Kidney (tissue), 14 donors: ENCODE results near the gene CARD19. TPM values are rescaled to one million over a fixed set of nuclear protein-coding genes. Genes with fewer than 3 reads are reported as not detected.

Experiments
- DNase-seq, 5 donors: peaks; one replicate each; pipeline ENCODE4 v3.0.0-alpha.2; 2013 to 2020
- FAIRE-seq: peaks from 2 replicates; lab custom pipeline; 2012; peaks lifted over from hg19 to GRCh38; lab: Jason Lieb, UNC
- H3K27ac ChIP-seq, 2 donors: one replicate each; pipeline ENCODE4 v1.7.0; 2013; ENCODE audit warnings: low read depth in 2 of 2, low read length in 2 of 2, inconsistent platforms in 1 of 2
- H3K27me3 ChIP-seq: one replicate; pipeline ENCODE4 v1.7.1; 2013; ENCODE audit warnings: low read length, inconsistent platforms; ENCODE audit not compliant: control insufficient read depth, insufficient read depth
- H3K36me3 ChIP-seq, 3 donors: one replicate each; pipeline versions ENCODE4 v1.7.0 to v1.7.1; 2013; ENCODE audit warnings: low read length in 3 of 3, control low read depth in 1 of 3, inconsistent platforms in 1 of 3; ENCODE audit not compliant: insufficient read depth in 3 of 3, control insufficient read depth in 2 of 3
- H3K4me1 ChIP-seq, 3 donors: one replicate each; pipeline versions ENCODE4 v1.7.0 to v1.7.1; 2013; ENCODE audit warnings: low read length in 3 of 3, inconsistent platforms in 1 of 3, low read depth in 1 of 3; ENCODE audit not compliant: control insufficient read depth in 2 of 3, insufficient read depth in 2 of 3
- H3K4me3 ChIP-seq, 3 donors: one replicate each; pipeline versions ENCODE4 v1.7.0 to v1.8.1; 2013; ENCODE audit warnings: low read length in 3 of 3, control low read depth in 1 of 3, inconsistent platforms in 1 of 3
- H3K9ac ChIP-seq, 3 donors: one replicate each; pipeline versions ENCODE4 v1.7.0 to v1.7.1; 2013; ENCODE audit warnings: low read length in 3 of 3, control low read depth in 1 of 3, inconsistent platforms in 1 of 3
- H3K9me3 ChIP-seq, 3 donors: one replicate each; pipeline versions ENCODE4 v1.7.0 to v1.7.1; 2013; ENCODE audit warnings: low read length in 3 of 3, control low read depth in 1 of 3, inconsistent platforms in 1 of 3; ENCODE audit not compliant: control insufficient read depth in 2 of 3, insufficient read depth in 1 of 3
- CTCF ChIP-seq: IDR thresholded peaks from 3 replicates; pipeline ENCODE4 v1.5.1; 2012; ENCODE audit warnings: mild to moderate bottlenecking, moderate library complexity, borderline replicate concordance; ENCODE audit not compliant: insufficient read depth; ENCODE audit errors: extremely low read depth
- intact Hi-C: fragments of 100-400 bp; cut with DNase I; formaldehyde crosslinking; loops from one replicate; pipeline ENCODE4 v1.11.1; 2022
- polyA plus RNA-seq: library from polyadenylated mRNA; stranded (reverse); fragments of 350-450 nt; fragmentation: Illumina TruSeq; extraction: RNeasy Lipid Tissue Mini Kit (QIAGEN cat#74804); gene quantifications from one replicate; pipeline ENCODE4 v1.2.3, GENCODE V29; 2014; ENCODE audit warnings: low read depth, low replicate concordance; ENCODE audit not compliant: insufficient read depth
- total RNA-seq: library from RNA; stranded (reverse); fragmentation: NEBNext Ultra II Directional; extraction: Animal tissue kit (Norgen Biotek cat#: 25700); gene quantifications from one replicate; pipeline ENCODE4 v1.2.1, GENCODE V29; 2021
- donor health status: control.
- donor health status: control.
- donor health status: control.
- donor health status: control.
- donor health status: control.
- donor health status: DM: yes; HTN: yes; CAD: no.
- donor health status: Normal renal cell carcinoma (clear cell type).

The CARD19 gene
- total and polyA plus RNA-seq, 2 donors from 2014 or later, result 44.5 to 49.3 TPM

DNA sequence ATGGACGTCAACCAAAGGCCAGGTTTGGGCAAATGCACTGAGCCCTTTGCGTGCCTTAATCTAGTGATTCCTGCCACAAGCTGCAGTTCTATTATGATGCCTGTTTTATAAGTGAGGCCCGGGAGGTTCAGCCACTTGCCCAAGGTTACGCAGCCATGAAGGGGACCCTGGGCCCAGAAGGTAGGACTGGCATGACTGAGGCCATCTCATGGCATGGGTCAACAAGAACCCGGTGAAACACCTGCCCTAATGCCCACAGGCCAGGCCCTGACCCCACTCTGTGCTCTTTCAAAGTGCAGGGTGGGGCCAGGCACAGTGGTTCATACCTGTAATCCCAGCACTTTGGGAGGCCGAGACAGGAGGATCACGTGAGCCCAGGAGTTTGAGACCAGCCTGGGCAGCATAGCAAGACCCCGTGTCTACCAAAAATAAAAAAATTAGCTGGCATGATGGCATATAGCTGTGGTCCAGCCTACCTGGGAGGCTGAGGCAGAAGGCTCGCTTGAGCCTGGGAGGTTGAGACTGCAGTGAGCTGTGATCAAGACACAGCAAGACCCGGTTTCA is 29.4 kb downstream of the CARD19 start:
- FAIRE-seq, result no peak
- peaks cover 0 to 43% (median 42%) of the 10 kb centered on the region in 3 donors for H3K4me1 ChIP-seq
- H3K9ac ChIP-seq, result no peak overlapping the region
- no peaks in the 10 kb centered on the region for H3K9me3 ChIP-seq
- TF ChIP-seq CTCF, result no peak
- no peak overlapping the region for H3K4me3 ChIP-seq
- no peaks in the 10 kb centered on the region for H3K27me3 ChIP-seq
- H3K27ac ChIP-seq, result no peak overlapping the region
- peak in 3 of 5 donors; percentile 4 to 35 (median 26) for DNase-seq
- peaks cover 0 to 30% (median 16%) of the 10 kb centered on the region in 3 donors for H3K36me3 ChIP-seq
- intact Hi-C loops, result no loop called here

DNA sequence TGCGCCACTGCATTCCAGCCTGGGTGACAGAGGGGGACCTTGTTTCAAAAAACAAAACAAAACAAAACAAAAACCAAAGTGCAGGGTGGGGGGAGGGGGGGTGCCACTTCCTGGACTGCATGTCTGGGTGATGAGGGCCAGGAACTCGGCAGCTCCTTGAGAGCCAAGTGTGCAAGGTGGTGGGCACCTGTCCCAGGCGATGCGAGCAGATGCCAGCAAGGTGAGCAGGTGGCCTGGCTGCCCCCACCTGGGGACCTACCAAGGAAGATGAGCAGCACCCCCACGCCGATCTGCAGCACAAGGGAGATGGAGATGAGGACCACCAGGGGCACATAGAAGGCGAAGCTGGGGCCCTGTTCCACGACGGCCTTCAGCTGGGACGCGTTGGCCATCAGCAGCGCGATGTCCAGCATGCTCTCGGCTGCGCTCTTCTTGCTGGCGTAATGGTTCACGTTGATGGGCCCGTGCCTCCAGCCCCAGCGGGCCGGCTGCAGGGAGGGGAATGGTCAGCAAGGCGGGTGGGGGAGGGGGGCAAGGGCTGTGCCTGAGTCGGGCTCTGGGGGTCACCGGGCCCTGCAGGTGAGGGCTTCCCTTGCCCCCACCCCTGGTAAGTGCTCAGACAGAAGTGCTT is 30.2 kb downstream of the CARD19 start:
- intact Hi-C loops, result no loop called here
- DNase-seq (peak in 4 of 5 donors; percentile 12 to 77 (median 50)), FAIRE-seq (no peak)
- no peaks in the 10 kb centered on the region for H3K27me3 ChIP-seq
- peaks cover 0 to 51% (median 50%) of the 10 kb centered on the region in 3 donors for H3K4me1 ChIP-seq
- peak overlapping the region; percentile 15 to 77 for H3K27ac ChIP-seq
- H3K9me3 ChIP-seq, result no peaks in the 10 kb centered on the region
- peak overlapping the region in 1 of 3 donors; percentile 28 for H3K4me3 ChIP-seq
- TF ChIP-seq CTCF, result no peak
- peak overlapping the region in 1 of 3 donors; percentile 44 for H3K9ac ChIP-seq
- peaks cover 0 to 26% (median 16%) of the 10 kb centered on the region in 3 donors for H3K36me3 ChIP-seq

- FAIRE-seq (no peak), DNase-seq (peak; percentile 87 to 94 (median 90))
- intact Hi-C loops, result no loop called here
- Histone ChIP-seq H3K27me3 (no peaks in the 10 kb centered on the region), H3K36me3 (peaks cover 0 to 26% (median 16%) of the 10 kb centered on the region in 3 donors), H3K4me3 (peak overlapping the region in 1 of 3 donors; percentile 28), H3K4me1 (peaks cover 0 to 58% (median 57%) of the 10 kb centered on the region in 3 donors), H3K9me3 (no peaks in the 10 kb centered on the region), H3K9ac (peak overlapping the region in 1 of 3 donors; percentile 44), H3K27ac (peak overlapping the region; percentile 77 to 81)
- no peak for TF ChIP-seq CTCF
Measured at GRCh38 chr9:93126825-93127368, 30.9 kb downstream of the CARD19 start.
